ENCODE data around the gene DNAJC16.

DNA sequence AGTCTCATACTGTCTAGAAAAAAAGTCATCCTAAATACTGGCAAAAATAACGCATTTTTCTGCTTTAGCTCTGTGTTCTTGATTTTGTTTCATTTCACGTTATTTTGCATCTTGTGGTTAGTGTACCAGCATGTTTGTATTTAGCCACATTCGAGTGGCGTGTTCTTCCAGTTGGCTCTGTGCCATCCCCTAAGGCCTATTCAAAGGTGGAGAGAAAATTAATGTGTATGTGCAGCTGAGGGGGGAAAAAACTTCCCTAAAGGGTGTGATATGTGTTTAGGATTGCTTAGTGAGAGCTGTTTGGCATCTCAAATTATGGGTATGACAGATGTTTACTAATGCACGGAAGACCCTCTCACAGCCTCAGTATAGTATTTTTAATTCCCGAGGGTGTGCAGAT, 12.1 kb downstream of the DNAJC16 start:
- TF ChIP-seq, protein P1, sequence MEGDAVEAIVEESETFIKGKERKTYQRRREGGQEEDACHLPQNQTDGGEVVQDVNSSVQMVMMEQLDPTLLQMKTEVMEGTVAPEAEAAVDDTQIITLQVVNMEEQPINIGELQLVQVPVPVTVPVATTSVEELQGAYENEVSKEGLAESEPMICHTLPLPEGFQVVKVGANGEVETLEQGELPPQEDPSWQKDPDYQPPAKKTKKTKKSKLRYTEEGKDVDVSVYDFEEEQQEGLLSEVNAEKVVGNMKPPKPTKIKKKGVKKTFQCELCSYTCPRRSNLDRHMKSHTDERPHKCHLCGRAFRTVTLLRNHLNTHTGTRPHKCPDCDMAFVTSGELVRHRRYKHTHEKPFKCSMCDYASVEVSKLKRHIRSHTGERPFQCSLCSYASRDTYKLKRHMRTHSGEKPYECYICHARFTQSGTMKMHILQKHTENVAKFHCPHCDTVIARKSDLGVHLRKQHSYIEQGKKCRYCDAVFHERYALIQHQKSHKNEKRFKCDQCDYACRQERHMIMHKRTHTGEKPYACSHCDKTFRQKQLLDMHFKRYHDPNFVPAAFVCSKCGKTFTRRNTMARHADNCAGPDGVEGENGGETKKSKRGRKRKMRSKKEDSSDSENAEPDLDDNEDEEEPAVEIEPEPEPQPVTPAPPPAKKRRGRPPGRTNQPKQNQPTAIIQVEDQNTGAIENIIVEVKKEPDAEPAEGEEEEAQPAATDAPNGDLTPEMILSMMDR (IDR thresholded peaks at IDR 0.05), result no peak
- TF ChIP-seq POLR2A (IDR thresholded peaks at IDR 0.05), result no peak
